Measurements from ENCODE around the gene NOL3. TPM values are rescaled to one million over a fixed set of nuclear protein-coding genes. Genes with fewer than 3 reads are reported as not detected.

Gene NOL3
- polyA plus RNA-seq, 3 donors, result 2.7 to 17.0 (median 3.8) TPM

GRCh38 chr16:67201411-67202345 is 31.3 kb downstream of the NOL3 start:
- H3K4me2 ChIP-seq (replicated peaks; ENCODE audit: extremely low read depth, low read length, poor library complexity, severe bottlenecking), result no peak overlapping the region
- no peak for TF ChIP-seq CTCF (IDR thresholded peaks at IDR 0.05)
- H3K9me3 ChIP-seq (replicated peaks in 1 of 2; ENCODE audit: control insufficient read depth in 1 of 2, insufficient read depth in 1 of 2, low read length in 2 of 2), result no peaks in the 10 kb centered on the region
- H3K4me1 Mint-ChIP-seq, result peaks cover 10% of the 10 kb centered on the region
- H3K36me3 Mint-ChIP-seq, result peaks cover 53 to 85% of the 10 kb centered on the region in 2 donors
- H3K9ac ChIP-seq (ENCODE audit: insufficient read depth, low read length, poor library complexity, severe bottlenecking), result no peak overlapping the region
- no peak overlapping the region for H3K4me3 Mint-ChIP-seq
- H2AFZ ChIP-seq (ENCODE audit: insufficient read depth, low read depth, low read length, poor library complexity, severe bottlenecking), result no peak overlapping the region
- 96% methylated on average over 33 of the region's 40 CpGs for WGBS (ENCODE audit: insufficient coverage)
- peaks cover 59 to 82% of the 10 kb centered on the region in 2 donors for H3K36me3 ChIP-seq (replicated peaks in 1 of 2; ENCODE audit: control insufficient read depth in 1 of 2, insufficient read depth in 2 of 2, low read length in 2 of 2)
- H3K27ac ChIP-seq (ENCODE audit: low read depth in 1 of 2, low read length in 2 of 2), result no peak overlapping the region
- H3K4me3 ChIP-seq (replicated peaks in 1 of 3; ENCODE audit: low read depth in 2 of 3, low read length in 3 of 3), result no peak overlapping the region
- H3K9me3 Mint-ChIP-seq, result no peaks in the 10 kb centered on the region
- intact Hi-C loops (cut with micrococcal nuclease), result no loop called here
- no peaks in the 10 kb centered on the region for H3K4me1 ChIP-seq (ENCODE audit: control insufficient read depth in 1 of 2, insufficient read depth in 2 of 2, low read length in 2 of 2)
- DNase-seq, result no peak
- H3K27me3 Mint-ChIP-seq (ENCODE audit: low read depth in 3 of 3), result peaks cover 0 to 3% (median 1%) of the 10 kb centered on the region in 3 donors
- no peaks in the 10 kb centered on the region for H3K27me3 ChIP-seq (ENCODE audit: control insufficient read depth in 2 of 2, insufficient read depth in 2 of 2, low read length in 2 of 2)
- no peak overlapping the region for H3K27ac Mint-ChIP-seq
- no peaks in the 10 kb centered on the region for H3K79me2 ChIP-seq (ENCODE audit: insufficient read depth, low read length)
- peaks cover 33% of the 10 kb centered on the region for H4K20me1 ChIP-seq (ENCODE audit: insufficient read depth, low read length)

GRCh38 chr16:67202426-67202825 is 32.1 kb downstream of the NOL3 start:
- no peaks in the 10 kb centered on the region for H3K4me1 ChIP-seq (ENCODE audit: control insufficient read depth in 1 of 2, insufficient read depth in 2 of 2, low read length in 2 of 2)
- no peak overlapping the region for H2AFZ ChIP-seq (ENCODE audit: insufficient read depth, low read depth, low read length, poor library complexity, severe bottlenecking)
- intact Hi-C loops (cut with micrococcal nuclease), result no loop called here
- H3K79me2 ChIP-seq (ENCODE audit: insufficient read depth, low read length), result no peaks in the 10 kb centered on the region
- H3K27me3 ChIP-seq (ENCODE audit: control insufficient read depth in 2 of 2, insufficient read depth in 2 of 2, low read length in 2 of 2), result no peaks in the 10 kb centered on the region
- H4K20me1 ChIP-seq (ENCODE audit: insufficient read depth, low read length), result peaks cover 26% of the 10 kb centered on the region
- no peak overlapping the region for H3K4me2 ChIP-seq (replicated peaks; ENCODE audit: extremely low read depth, low read length, poor library complexity, severe bottlenecking)
- no peak for DNase-seq
- H3K9me3 Mint-ChIP-seq, result peaks cover 0 to 2% (median 0%) of the 10 kb centered on the region in 7 donors
- no peak for TF ChIP-seq CTCF (IDR thresholded peaks at IDR 0.05)
- no peak overlapping the region for H3K27ac ChIP-seq (ENCODE audit: low read depth in 1 of 2, low read length in 2 of 2)
- no peak overlapping the region for H3K4me3 Mint-ChIP-seq
- H3K27me3 Mint-ChIP-seq (ENCODE audit: low read depth in 3 of 3), result peaks cover 0 to 3% (median 1%) of the 10 kb centered on the region in 3 donors
- peaks cover 8% of the 10 kb centered on the region for H3K4me1 Mint-ChIP-seq
- WGBS (ENCODE audit: insufficient coverage), result 97% methylated on average over 7 of the region's 12 CpGs
- H3K9me3 ChIP-seq (replicated peaks in 1 of 2; ENCODE audit: control insufficient read depth in 1 of 2, insufficient read depth in 1 of 2, low read length in 2 of 2), result no peaks in the 10 kb centered on the region
- H3K36me3 ChIP-seq (replicated peaks in 1 of 2; ENCODE audit: control insufficient read depth in 1 of 2, insufficient read depth in 2 of 2, low read length in 2 of 2), result peaks cover 52 to 76% of the 10 kb centered on the region in 2 donors
- no peak overlapping the region for H3K27ac Mint-ChIP-seq
- no peak overlapping the region for H3K9ac ChIP-seq (ENCODE audit: insufficient read depth, low read length, poor library complexity, severe bottlenecking)
- no peak overlapping the region for H3K4me3 ChIP-seq (replicated peaks in 1 of 3; ENCODE audit: low read depth in 2 of 3, low read length in 3 of 3)
- H3K36me3 Mint-ChIP-seq, result peaks cover 49 to 78% of the 10 kb centered on the region in 2 donors

Data from CD14-positive monocyte (primary cell).